Measurements from ENCODE around the gene MICAL2.

Gene MICAL2

DNA sequence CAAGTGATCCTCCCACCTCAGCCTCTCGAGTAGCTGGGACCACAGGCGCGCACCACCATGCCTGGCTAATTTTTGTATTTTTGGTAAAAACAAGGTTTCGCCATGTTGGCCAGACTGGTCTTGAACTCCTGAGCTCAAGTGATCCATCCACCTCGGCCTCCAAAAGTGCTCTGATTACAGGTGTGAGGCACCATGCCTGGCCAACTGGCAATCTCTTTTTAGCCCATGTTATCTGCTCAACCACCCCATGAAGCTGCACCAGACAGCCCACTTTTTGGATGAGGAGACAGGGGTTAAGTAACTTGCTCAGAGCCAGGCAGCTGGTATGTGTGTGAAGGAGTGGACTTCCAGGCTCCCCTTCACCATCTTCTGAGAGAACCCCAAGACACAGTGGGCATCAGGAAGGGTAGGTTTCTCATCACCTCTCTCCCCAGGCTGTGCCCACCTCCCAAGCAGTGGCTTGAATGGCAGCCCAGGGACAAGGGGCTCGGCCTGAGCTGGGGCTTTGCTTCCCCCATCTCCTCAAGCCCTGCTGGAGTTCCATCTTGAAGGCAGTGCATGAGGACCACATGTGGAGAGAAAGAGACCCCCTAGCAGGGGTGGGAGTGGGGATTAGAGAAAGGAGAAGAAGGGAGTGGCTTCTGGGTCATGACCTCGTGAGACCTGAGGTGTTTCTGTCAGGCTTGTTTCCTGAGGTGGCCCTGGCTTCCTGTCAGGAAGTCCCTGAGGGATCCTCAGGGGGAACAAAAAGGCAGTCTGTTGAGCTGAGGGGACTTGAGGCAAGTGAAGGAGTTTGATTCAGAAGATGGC, 179.5 kb downstream of the MICAL2 start:
- H3K27ac ChIP-seq (ENCODE audit: extremely low read depth, low read depth, low read length): no peak overlapping the region
- ChIA-PET POLR2A (interaction anchor here (1.5 kb wide), 1 partner anchor 388 kb away, joined by 4 read pairs; no protein-coding TSS in a partner anchor), CTCF (interaction anchor here (0.5 to 14.2 kb wide), 27 partner anchors 7 to 1054 kb away, joined by 3 to 374 read pairs (median 5); no protein-coding TSS in a partner anchor)
- no peaks in the 10 kb centered on the region for H3K36me3 ChIP-seq (ENCODE audit: control insufficient read depth in 2 of 2, insufficient read depth in 1 of 2, low read length in 2 of 2)
- no peak overlapping the region for H3K4me3 ChIP-seq (ENCODE audit: low read depth, low read length)
- no peak for TF ChIP-seq KLF16 (tag by site-specific recombination; IDR thresholded peaks at IDR 0.05)
- no peak for TF ChIP-seq ZNF132 (tag by site-specific recombination; IDR thresholded peaks at IDR 0.05; ENCODE audit: borderline replicate concordance)
- TF ChIP-seq, protein P1, sequence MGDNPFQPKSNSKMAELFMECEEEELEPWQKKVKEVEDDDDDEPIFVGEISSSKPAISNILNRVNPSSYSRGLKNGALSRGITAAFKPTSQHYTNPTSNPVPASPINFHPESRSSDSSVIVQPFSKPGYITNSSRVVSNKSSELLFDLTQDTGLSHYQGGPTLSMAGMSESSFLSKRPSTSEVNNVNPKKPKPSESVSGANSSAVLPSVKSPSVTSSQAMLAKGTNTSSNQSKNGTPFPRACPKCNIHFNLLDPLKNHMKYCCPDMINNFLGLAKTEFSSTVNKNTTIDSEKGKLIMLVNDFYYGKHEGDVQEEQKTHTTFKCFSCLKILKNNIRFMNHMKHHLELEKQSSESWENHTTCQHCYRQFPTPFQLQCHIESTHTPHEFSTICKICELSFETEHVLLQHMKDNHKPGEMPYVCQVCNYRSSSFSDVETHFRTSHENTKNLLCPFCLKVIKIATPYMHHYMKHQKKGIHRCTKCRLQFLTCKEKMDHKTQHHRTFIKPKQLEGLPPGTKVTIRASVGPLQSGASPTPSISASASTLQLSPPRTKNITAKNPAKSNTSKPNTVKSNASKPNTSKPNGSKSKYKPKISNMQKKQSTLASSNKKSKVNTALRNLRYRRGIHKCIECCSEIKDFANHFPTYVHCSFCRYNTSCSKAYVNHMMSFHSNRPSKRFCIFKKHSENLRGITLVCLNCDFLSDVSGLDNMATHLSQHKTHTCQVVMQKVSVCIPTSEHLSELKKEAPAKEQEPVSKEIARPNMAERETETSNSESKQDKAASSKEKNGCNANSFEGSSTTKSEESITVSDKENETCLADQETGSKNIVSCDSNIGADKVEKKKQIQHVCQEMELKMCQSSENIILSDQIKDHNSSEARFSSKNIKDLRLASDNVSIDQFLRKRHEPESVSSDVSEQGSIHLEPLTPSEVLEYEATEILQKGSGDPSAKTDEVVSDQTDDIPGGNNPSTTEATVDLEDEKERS (tag by site-specific recombination; IDR thresholded peaks at IDR 0.05): no peak
- TF ChIP-seq ZNF510 (tag by site-specific recombination; IDR thresholded peaks at IDR 0.05; ENCODE audit: insufficient replicate concordance): no peak
- no peak for TF ChIP-seq ZNF580 (tag by site-specific recombination; IDR thresholded peaks at IDR 0.05)
- TF ChIP-seq OSR2 (tag by site-specific recombination; IDR thresholded peaks at IDR 0.05): no peak
- TF ChIP-seq ZNF664 (tag by site-specific recombination; IDR thresholded peaks at IDR 0.05): no peak
- no peak for TF ChIP-seq ZNF341 (tag by site-specific recombination; IDR thresholded peaks at IDR 0.05; ENCODE audit: low read depth)
- no peak for TF ChIP-seq MYNN (tag by site-specific recombination; IDR thresholded peaks at IDR 0.05; ENCODE audit: borderline replicate concordance)
- no peak for TF ChIP-seq ZNF654 (tag by site-specific recombination; IDR thresholded peaks at IDR 0.05; ENCODE audit: low read depth)
- TF ChIP-seq ZNF555 (tag by site-specific recombination; conservative IDR thresholded peaks at IDR 0.05): no peak
- H3K4me1 ChIP-seq (ENCODE audit: control insufficient read depth, insufficient read depth, low read length): no peaks in the 10 kb centered on the region
- H3K9me3 ChIP-seq (ENCODE audit: control insufficient read depth, insufficient read depth, low read depth, low read length): no peaks in the 10 kb centered on the region

DNA sequence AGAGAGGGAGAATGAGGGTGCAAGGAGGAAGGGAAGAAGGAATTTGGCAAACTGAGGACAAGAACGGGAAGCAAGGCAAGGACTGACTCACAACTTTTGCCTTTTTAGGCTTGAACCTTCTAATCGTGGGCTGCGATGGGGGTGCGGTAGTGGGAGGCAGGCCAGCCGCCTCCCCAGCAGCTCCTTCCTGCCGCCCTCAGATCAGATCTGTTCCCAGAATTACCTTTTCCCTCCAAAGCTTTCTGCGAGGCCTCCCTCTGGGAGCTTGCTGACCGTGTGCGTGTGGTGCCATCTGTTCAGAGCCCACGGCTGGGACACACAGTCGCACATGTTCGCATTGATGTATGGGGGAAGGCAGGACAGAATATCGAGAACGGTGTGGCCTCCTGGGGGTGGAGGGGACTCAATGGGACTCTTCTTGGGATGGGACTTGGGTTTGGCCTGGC, 180.1 kb downstream of the MICAL2 start:
- Histone ChIP-seq H3K27ac (ENCODE audit: extremely low read depth, low read depth, low read length) (no peak overlapping the region), H3K9me3 (ENCODE audit: control insufficient read depth, insufficient read depth, low read depth, low read length) (no peaks in the 10 kb centered on the region), H3K4me3 (ENCODE audit: low read depth, low read length) (no peak overlapping the region), H3K4me1 (ENCODE audit: control insufficient read depth, insufficient read depth, low read length) (no peaks in the 10 kb centered on the region), H3K36me3 (ENCODE audit: control insufficient read depth in 2 of 2, insufficient read depth in 1 of 2, low read length in 2 of 2) (no peaks in the 10 kb centered on the region)
- POLR2A ChIA-PET: no interaction called here
- CTCF ChIA-PET: interaction anchor here (0.5 to 14.2 kb wide), 6 partner anchors 19 to 602 kb away, joined by 3 to 374 read pairs (median 4); no protein-coding TSS in a partner anchor
- TF ChIP-seq ZNF223 (tag by site-specific recombination; IDR thresholded peaks at IDR 0.05) (no peak), IKZF3 (tag by site-specific recombination; IDR thresholded peaks at IDR 0.05) (no peak), ZFP41 (tag by site-specific recombination; IDR thresholded peaks at IDR 0.05; ENCODE audit: borderline replicate concordance) (no peak), ZNF394 (tag by site-specific recombination; IDR thresholded peaks at IDR 0.05; ENCODE audit: borderline replicate concordance) (no peak), SP3 (tag by site-specific recombination; IDR thresholded peaks at IDR 0.05) (no peak), PBX3 (CRISPR knock-in tag; IDR thresholded peaks at IDR 0.05) (no peak), ZNF561 (tag by site-specific recombination; IDR thresholded peaks at IDR 0.05; ENCODE audit: borderline replicate concordance) (no peak), PRDM2 (tag by site-specific recombination; IDR thresholded peaks at IDR 0.05; ENCODE audit: borderline replicate concordance) (no peak), ZNF2 (tag by site-specific recombination; IDR thresholded peaks at IDR 0.05) (no peak), ZNF398 (tag by site-specific recombination; IDR thresholded peaks at IDR 0.05) (no peak)

All from HEK293 (cell line).